ENCODE results near the gene LRP1-AS. TPM values are rescaled to one million over a fixed set of nuclear protein-coding genes. Genes with fewer than 3 reads are reported as not detected.

LRP1-AS gene
- total and polyA plus RNA-seq, 5 donors: not detected

DNA sequence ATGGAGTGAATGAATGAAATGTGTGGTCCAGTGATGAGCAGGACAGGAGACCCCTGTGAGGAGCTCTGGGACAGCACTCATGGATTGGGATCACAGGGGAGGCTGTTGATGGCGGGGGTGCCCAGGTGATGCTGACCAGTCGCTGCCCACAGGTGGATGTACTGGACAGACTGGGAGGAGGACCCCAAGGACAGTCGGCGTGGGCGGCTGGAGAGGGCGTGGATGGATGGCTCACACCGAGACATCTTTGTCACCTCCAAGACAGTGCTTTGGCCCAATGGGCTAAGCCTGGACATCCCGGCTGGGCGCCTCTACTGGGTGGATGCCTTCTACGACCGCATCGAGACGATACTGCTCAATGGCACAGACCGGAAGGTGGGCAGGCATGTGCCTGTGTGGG, 13.3 kb upstream of the LRP1-AS start:
- DNase-seq (peak in 2 of 3 donors; percentile 38 to 52), ATAC-seq (no peak)
- Histone ChIP-seq H3K4me1 (ENCODE audit: control insufficient read depth, insufficient read depth, low read length) (peaks cover 6% of the 10 kb centered on the region), H3K27me3 (ENCODE audit: control insufficient read depth, insufficient read depth) (no peaks in the 10 kb centered on the region), H3K27ac (ENCODE audit: low read length) (no peak overlapping the region), H3K9me3 (ENCODE audit: control insufficient read depth, low read length) (no peaks in the 10 kb centered on the region), H3K4me3 (ENCODE audit: low read length) (no peak overlapping the region)
- WGBS: 95% methylated on average over 14 of the region's 14 CpGs
- intact Hi-C loops (cut with DNase I): no loop called here

- WGBS: 86% methylated on average over 4 of the region's 4 CpGs
- H3K9me3 ChIP-seq (ENCODE audit: control insufficient read depth, low read length): no peaks in the 10 kb centered on the region
- peaks cover 6% of the 10 kb centered on the region for H3K4me1 ChIP-seq (ENCODE audit: control insufficient read depth, insufficient read depth, low read length)
- DNase-seq: peak in 1 of 3 donors; percentile 13
- H3K27me3 ChIP-seq (ENCODE audit: control insufficient read depth, insufficient read depth): no peaks in the 10 kb centered on the region
- intact Hi-C loops (cut with DNase I): no loop called here
- no peak overlapping the region for H3K4me3 ChIP-seq (ENCODE audit: low read length)
- ATAC-seq: no peak
- H3K27ac ChIP-seq (ENCODE audit: low read length): no peak overlapping the region
These were observed 12.6 kb upstream of the LRP1-AS start for GRCh38 chr12:57160040-57160439.

DNA sequence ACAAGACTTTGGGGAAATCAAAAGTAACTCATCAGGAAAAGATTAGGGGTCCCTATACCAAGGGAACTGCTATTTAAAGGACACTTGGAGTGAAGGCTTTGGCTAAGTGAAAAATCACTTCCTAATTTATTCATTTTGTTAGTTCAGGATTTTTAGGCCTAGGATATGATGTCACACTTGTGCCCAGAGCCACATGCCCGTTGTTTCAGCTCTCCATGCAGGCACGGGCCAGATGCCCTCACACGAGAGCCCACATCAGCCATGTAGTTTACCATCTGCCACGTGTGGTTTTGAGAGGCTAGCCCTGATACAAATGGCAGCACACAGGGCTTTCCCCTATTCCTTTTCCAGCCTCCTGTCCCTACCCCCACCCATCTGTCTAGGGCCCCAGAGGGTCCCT, 11.9 kb upstream of the LRP1-AS start:
- ATAC-seq (peak in 1 of 2 donors; percentile 3), DNase-seq (peak in 2 of 3 donors; percentile 41 to 47)
- 75% methylated on average over 4 of the region's 4 CpGs for WGBS
- Histone ChIP-seq H3K4me3 (ENCODE audit: low read length) (no peak overlapping the region), H3K27ac (ENCODE audit: low read length) (no peak overlapping the region), H3K9me3 (ENCODE audit: control insufficient read depth, low read length) (no peaks in the 10 kb centered on the region), H3K4me1 (ENCODE audit: control insufficient read depth, insufficient read depth, low read length) (peaks cover 6% of the 10 kb centered on the region), H3K27me3 (ENCODE audit: control insufficient read depth, insufficient read depth) (no peaks in the 10 kb centered on the region)
- intact Hi-C loops (cut with DNase I): no loop called here

- Histone ChIP-seq H3K27me3 (ENCODE audit: control insufficient read depth, insufficient read depth) (no peaks in the 10 kb centered on the region), H3K9me3 (ENCODE audit: control insufficient read depth, low read length) (no peaks in the 10 kb centered on the region), H3K4me3 (ENCODE audit: low read length) (no peak overlapping the region), H3K27ac (ENCODE audit: low read length) (no peak overlapping the region), H3K4me1 (ENCODE audit: control insufficient read depth, insufficient read depth, low read length) (peaks cover 6% of the 10 kb centered on the region)
- intact Hi-C loops (cut with DNase I): no loop called here
- 47% methylated on average over 4 of the region's 4 CpGs for WGBS
- DNase-seq (peak in 2 of 3 donors; percentile 69 to 73), ATAC-seq (peak; percentile 15 to 50)
These were observed 11.2 kb upstream of the LRP1-AS start for GRCh38 chr12:57158665-57159064.

- Histone ChIP-seq H3K27me3 (ENCODE audit: control insufficient read depth, insufficient read depth) (no peaks in the 10 kb centered on the region), H3K4me1 (ENCODE audit: control insufficient read depth, insufficient read depth, low read length) (peaks cover 8% of the 10 kb centered on the region), H3K9me3 (ENCODE audit: control insufficient read depth, low read length) (no peaks in the 10 kb centered on the region), H3K4me3 (ENCODE audit: low read length) (no peak overlapping the region), H3K27ac (ENCODE audit: low read length) (no peak overlapping the region)
- 81% methylated on average over 16 of the region's 16 CpGs for WGBS
- intact Hi-C loops (cut with DNase I): no loop called here
- ATAC-seq: no peak
- DNase-seq: peak in 1 of 3 donors; percentile 54
These were observed 10.8 kb upstream of the LRP1-AS start for GRCh38 chr12:57158186-57158585.

GRCh38 chr12:57157588-57158173, 10.3 kb upstream of the LRP1-AS start:
- H3K27me3 ChIP-seq (ENCODE audit: control insufficient read depth, insufficient read depth): no peaks in the 10 kb centered on the region
- H3K27ac ChIP-seq (ENCODE audit: low read length): no peak overlapping the region
- H3K4me1 ChIP-seq (ENCODE audit: control insufficient read depth, insufficient read depth, low read length): peaks cover 12% of the 10 kb centered on the region
- ATAC-seq: no peak
- 85% methylated on average over 5 of the region's 5 CpGs for WGBS
- H3K9me3 ChIP-seq (ENCODE audit: control insufficient read depth, low read length): no peaks in the 10 kb centered on the region
- H3K4me3 ChIP-seq (ENCODE audit: low read length): no peak overlapping the region
- peak in 2 of 3 donors; percentile 47 to 57 for DNase-seq
- intact Hi-C loops (cut with DNase I): no loop called here

GRCh38 chr12:57156701-57157403, 9.4 kb upstream of the LRP1-AS start:
- DNase-seq (peak in 2 of 3 donors; percentile 78 to 79), ATAC-seq (no peak)
- H3K4me1 ChIP-seq (ENCODE audit: control insufficient read depth, insufficient read depth, low read length): peaks cover 19% of the 10 kb centered on the region

DNA sequence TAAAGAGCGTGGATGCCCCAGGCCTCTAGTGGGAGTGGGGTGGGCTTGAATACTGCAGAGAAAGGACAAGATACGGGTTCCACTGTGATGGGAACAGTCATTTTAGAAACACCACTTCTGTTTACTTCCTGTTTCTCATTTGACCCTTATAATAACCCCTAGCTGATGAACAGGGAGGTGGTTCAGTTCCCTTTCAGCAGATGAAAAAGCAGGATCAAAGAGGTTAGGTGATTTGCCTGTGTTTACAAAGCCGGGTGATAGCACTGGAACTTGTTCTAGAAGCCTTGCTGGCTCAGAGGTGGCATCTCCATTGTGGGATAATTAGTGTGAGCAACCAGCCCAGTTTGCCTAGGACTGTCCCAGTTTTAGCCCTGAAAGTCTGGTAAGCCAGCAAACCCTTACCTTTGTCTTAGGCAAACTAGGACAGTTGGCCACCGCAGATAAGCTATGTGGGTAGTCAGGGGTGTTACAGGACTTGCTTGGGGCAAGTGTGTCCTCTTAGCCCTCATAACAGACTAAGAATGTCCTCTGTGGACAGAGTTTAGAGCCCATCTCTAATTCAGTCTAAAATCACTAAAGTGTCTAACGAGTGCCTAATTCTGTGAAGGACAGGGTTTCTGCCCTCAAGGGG, 7.5 kb upstream of the LRP1-AS start:
- no peak for ATAC-seq
- Histone ChIP-seq H3K27ac (ENCODE audit: low read length) (no peak overlapping the region), H3K4me1 (ENCODE audit: control insufficient read depth, insufficient read depth, low read length) (peaks cover 30% of the 10 kb centered on the region), H3K27me3 (ENCODE audit: control insufficient read depth, insufficient read depth) (no peaks in the 10 kb centered on the region), H3K4me3 (ENCODE audit: low read length) (no peak overlapping the region), H3K9me3 (ENCODE audit: control insufficient read depth, low read length) (no peaks in the 10 kb centered on the region)
- DNase-seq: no peak
- WGBS: 86% methylated on average over 5 of the region's 5 CpGs
- intact Hi-C loops (cut with DNase I): no loop called here

More at GRCh38 chr12:57156701-57157403, 9.4 kb upstream of the LRP1-AS start:
- Histone ChIP-seq H3K27me3 (ENCODE audit: control insufficient read depth, insufficient read depth) (no peaks in the 10 kb centered on the region), H3K27ac (ENCODE audit: low read length) (no peak overlapping the region), H3K4me3 (ENCODE audit: low read length) (no peak overlapping the region), H3K9me3 (ENCODE audit: control insufficient read depth, low read length) (no peaks in the 10 kb centered on the region)
- intact Hi-C loops (cut with DNase I): no loop called here
- whole genome bisulfite sequencing: 70% methylated on average over 16 of the region's 16 CpGs

- peak in 2 of 3 donors; percentile 42 to 50 for DNase-seq
- Histone ChIP-seq H3K27ac (ENCODE audit: low read length) (no peak overlapping the region), H3K4me1 (ENCODE audit: control insufficient read depth, insufficient read depth, low read length) (peaks cover 34% of the 10 kb centered on the region)
These were observed 6.7 kb upstream of the LRP1-AS start for GRCh38 chr12:57154076-57154475.

DNA sequence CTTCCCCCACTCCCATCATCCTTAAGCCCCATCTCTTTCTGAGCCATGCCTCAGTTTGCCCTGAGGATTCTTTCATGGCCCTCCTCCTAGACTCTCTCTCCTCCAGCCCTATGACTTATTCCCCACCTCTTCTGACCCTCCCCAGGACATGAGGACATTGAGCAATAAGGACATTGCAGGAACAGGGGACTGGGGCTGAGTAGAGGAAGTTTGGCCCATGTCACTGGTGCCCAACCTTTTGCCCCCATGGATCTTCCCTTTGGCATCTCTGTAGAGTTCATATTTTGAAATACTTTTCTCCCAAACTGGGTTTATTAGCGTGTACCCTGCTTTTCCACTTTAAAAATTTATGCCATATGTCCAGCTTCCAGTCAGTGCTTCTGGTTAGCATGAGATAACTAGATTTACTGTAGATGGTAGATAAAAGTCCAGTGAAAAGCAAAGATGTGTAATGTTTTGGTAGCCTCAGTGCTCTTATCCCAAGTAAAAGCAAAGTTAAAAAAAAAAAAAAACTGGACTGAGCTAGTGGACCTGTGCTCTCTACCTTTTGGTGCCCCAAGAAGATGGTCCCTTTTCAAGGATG, 6.1 kb upstream of the LRP1-AS start:
- 90% methylated on average over 1 of the region's 1 CpG for WGBS
- peaks cover 35% of the 10 kb centered on the region for H3K4me1 ChIP-seq (ENCODE audit: control insufficient read depth, insufficient read depth, low read length)
- no peak overlapping the region for H3K27ac ChIP-seq (ENCODE audit: low read length)
- H3K4me3 ChIP-seq (ENCODE audit: low read length): no peak overlapping the region
- intact Hi-C loops (cut with DNase I): no loop called here
- DNase-seq (peak in 1 of 3 donors; percentile 28), ATAC-seq (peak in 1 of 2 donors; percentile 8)
- H3K9me3 ChIP-seq (ENCODE audit: control insufficient read depth, low read length): no peaks in the 10 kb centered on the region
- H3K27me3 ChIP-seq (ENCODE audit: control insufficient read depth, insufficient read depth): no peaks in the 10 kb centered on the region

More at GRCh38 chr12:57154076-57154475, 6.7 kb upstream of the LRP1-AS start:
- Histone ChIP-seq H3K4me3 (ENCODE audit: low read length) (no peak overlapping the region), H3K27me3 (ENCODE audit: control insufficient read depth, insufficient read depth) (no peaks in the 10 kb centered on the region), H3K9me3 (ENCODE audit: control insufficient read depth, low read length) (no peaks in the 10 kb centered on the region)
- intact Hi-C loops (cut with DNase I): no loop called here
- no peak for ATAC-seq
- 92% methylated on average over 6 of the region's 6 CpGs for WGBS

GRCh38 chr12:57152639-57153038, 5.2 kb upstream of the LRP1-AS start:
- Histone ChIP-seq H3K4me1 (ENCODE audit: control insufficient read depth, insufficient read depth, low read length) (peaks cover 35% of the 10 kb centered on the region), H3K27me3 (ENCODE audit: control insufficient read depth, insufficient read depth) (no peaks in the 10 kb centered on the region), H3K27ac (ENCODE audit: low read length) (peak overlapping the region; percentile 68), H3K9me3 (ENCODE audit: control insufficient read depth, low read length) (no peaks in the 10 kb centered on the region), H3K4me3 (ENCODE audit: low read length) (no peak overlapping the region)
- 56% methylated on average over 4 of the region's 4 CpGs for WGBS
- intact Hi-C loops (cut with DNase I): no loop called here
- ATAC-seq (peak; percentile 5 to 30), DNase-seq (peak; percentile 51 to 68 (median 66))
